Stomach (tissue), 4 donors: ENCODE measurements around the gene ELMO1.

Experiments used
- EP300 ChIP-seq: sonication (generic); formaldehyde crosslinking; IDR thresholded peaks from one replicate; pipeline ENCODE4 v1.6.1; 2017; ENCODE audit warnings: antibody characterized with exemption
- POLR2A ChIP-seq, 4 donors: fragments of 450-650 bp; IDR thresholded peaks; one replicate each; pipeline ENCODE4 v1.6.1; 2016; ENCODE audit warnings: antibody characterized with exemption in 4 of 4, control low read depth in 2 of 4, mild to moderate bottlenecking in 1 of 4, moderate library complexity in 1 of 4
- TF ChIP-seq, protein P1 (sequence below), 7 experiments: fragments of 450-650 bp in 4 of 7; fragments of 200-600 bp in 3 of 7; sonication (generic) in 3 of 7; IDR thresholded peaks; one replicate each; pipeline ENCODE4 v1.5.1; 2016 to 2019; ENCODE audit warnings: antibody characterized with exemption in 7 of 7, control low read depth in 2 of 7, mild to moderate bottlenecking in 1 of 7

DNA sequence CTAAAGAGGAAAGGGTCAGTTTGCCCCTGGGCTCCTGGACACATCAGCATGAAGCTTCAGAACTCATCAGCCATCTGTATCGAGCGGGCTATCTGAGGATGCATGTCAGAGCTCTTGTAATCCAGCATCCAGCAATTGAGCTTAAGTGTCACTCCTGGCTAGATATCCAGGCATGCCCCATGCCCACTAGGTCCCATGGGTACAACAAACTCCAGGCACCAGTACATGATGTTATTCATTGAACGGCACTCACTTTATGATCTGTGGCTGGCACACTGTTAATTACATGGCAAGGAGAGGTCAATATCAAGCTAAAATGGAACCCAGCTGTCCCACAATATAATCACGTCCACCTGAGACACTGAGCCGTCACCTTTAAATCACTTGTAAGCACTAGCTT, 274.2 kb downstream of the ELMO1 start:
- TF ChIP-seq, protein P1, sequence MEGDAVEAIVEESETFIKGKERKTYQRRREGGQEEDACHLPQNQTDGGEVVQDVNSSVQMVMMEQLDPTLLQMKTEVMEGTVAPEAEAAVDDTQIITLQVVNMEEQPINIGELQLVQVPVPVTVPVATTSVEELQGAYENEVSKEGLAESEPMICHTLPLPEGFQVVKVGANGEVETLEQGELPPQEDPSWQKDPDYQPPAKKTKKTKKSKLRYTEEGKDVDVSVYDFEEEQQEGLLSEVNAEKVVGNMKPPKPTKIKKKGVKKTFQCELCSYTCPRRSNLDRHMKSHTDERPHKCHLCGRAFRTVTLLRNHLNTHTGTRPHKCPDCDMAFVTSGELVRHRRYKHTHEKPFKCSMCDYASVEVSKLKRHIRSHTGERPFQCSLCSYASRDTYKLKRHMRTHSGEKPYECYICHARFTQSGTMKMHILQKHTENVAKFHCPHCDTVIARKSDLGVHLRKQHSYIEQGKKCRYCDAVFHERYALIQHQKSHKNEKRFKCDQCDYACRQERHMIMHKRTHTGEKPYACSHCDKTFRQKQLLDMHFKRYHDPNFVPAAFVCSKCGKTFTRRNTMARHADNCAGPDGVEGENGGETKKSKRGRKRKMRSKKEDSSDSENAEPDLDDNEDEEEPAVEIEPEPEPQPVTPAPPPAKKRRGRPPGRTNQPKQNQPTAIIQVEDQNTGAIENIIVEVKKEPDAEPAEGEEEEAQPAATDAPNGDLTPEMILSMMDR (IDR thresholded peaks at IDR 0.05): no peak
- TF ChIP-seq POLR2A (IDR thresholded peaks at IDR 0.05) (no peak), EP300 (no peak)
